HG03064 (cell line): Measurements from ENCODE around the gene FARP2.
"Not testable (repeated sequence)": the region's sequence is repeated elsewhere in the genome, so short reads cannot be mapped to it uniquely, and the experiment has no call there.

Experiments
- ATAC-seq: cut with Tn5 transposase; IDR thresholded peaks from one replicate; pipeline ENCODE4 v1.9.1; 2021; ENCODE audit warnings: low read depth; ENCODE audit not compliant: unreplicated experiment

Gene FARP2

GRCh38 chr2:241364781-241365180 is 8.7 kb downstream of the FARP2 start:
- no peak for ATAC-seq

- no peak for ATAC-seq
These were observed 10.6 kb downstream of the FARP2 start for GRCh38 chr2:241366678-241367077.

GRCh38 chr2:241368643-241369042 is 12.6 kb downstream of the FARP2 start:
- ATAC-seq: no peak

- no peak for ATAC-seq
These were observed 16.4 kb downstream of the FARP2 start for GRCh38 chr2:241372361-241372992.

GRCh38 chr2:241373446-241373845 is 17.4 kb downstream of the FARP2 start:
- ATAC-seq: no peak

GRCh38 chr2:241373906-241374305 is 17.8 kb downstream of the FARP2 start:
- not testable (repeated sequence) for ATAC-seq

- ATAC-seq: no peak
These were observed 19.2 kb downstream of the FARP2 start for GRCh38 chr2:241375300-241375699.

- ATAC-seq: no peak
These were observed 20.7 kb downstream of the FARP2 start for GRCh38 chr2:241376808-241377207.

GRCh38 chr2:241378816-241379215 is 22.7 kb downstream of the FARP2 start:
- no peak for ATAC-seq

GRCh38 chr2:241379481-241380480 is 23.7 kb downstream of the FARP2 start:
- no peak for ATAC-seq

- no peak for ATAC-seq
These were observed 25.8 kb downstream of the FARP2 start for GRCh38 chr2:241381872-241382271.

- not testable (repeated sequence) for ATAC-seq
These were observed 29.4 kb downstream of the FARP2 start for GRCh38 chr2:241385450-241385849.

- ATAC-seq: no peak
These were observed 30.4 kb downstream of the FARP2 start for GRCh38 chr2:241386519-241386918.

- ATAC-seq: no peak
These were observed 33.6 kb downstream of the FARP2 start for GRCh38 chr2:241389697-241390096.

GRCh38 chr2:241390301-241391206 is 34.5 kb downstream of the FARP2 start:
- ATAC-seq: no peak

GRCh38 chr2:241391892-241392665 is 36.0 kb downstream of the FARP2 start:
- ATAC-seq: no peak

GRCh38 chr2:241392753-241393152 is 36.7 kb downstream of the FARP2 start:
- ATAC-seq: not testable (repeated sequence)

GRCh38 chr2:241393524-241394196 is 37.6 kb downstream of the FARP2 start:
- ATAC-seq: no peak

GRCh38 chr2:241396809-241397208 is 40.7 kb downstream of the FARP2 start:
- not testable (repeated sequence) for ATAC-seq
